Caco-2 (cell line): ENCODE measurements around the gene THEM4. TPM values are rescaled to one million over a fixed set of nuclear protein-coding genes. Genes with fewer than 3 reads are reported as not detected.

Experiments
- BruUV-seq: library from RNA; stranded (reverse); fragments of 400-500 nt; replicated peaks from 2 replicates; lab custom pipeline; 2021; lab: Mats Ljungman, UMichigan
- CTCF ChIA-PET: fragments of 300-600 bp; sonication (Branson Sonifier 250); formaldehyde crosslinking; loops from one replicate; lab custom pipeline; 2022; ENCODE audit warnings: antibody characterized with exemption; lab: Charles Lee
- POLR2A ChIA-PET: fragments of 300-600 bp; sonication (Branson Sonifier 250); formaldehyde crosslinking; loops from one replicate; lab custom pipeline; 2022; ENCODE audit warnings: antibody characterized with exemption; lab: Charles Lee
- DNase-seq, 2 experiments: peaks; one replicate each; pipeline versions ENCODE4 v3.0.0 to v3.0.0-alpha.2; 2020 to 2022
- H3K27me3 ChIP-seq: replicated peaks from 2 replicates; pipeline ENCODE4 v1.6.0; 2011; ENCODE audit warnings: low read length; ENCODE audit not compliant: control insufficient read depth, insufficient read depth
- H3K36me3 ChIP-seq: 2 replicates; pipeline ENCODE4 v1.5.1; 2011; ENCODE audit warnings: low read length; ENCODE audit not compliant: control insufficient read depth, insufficient read depth
- H3K4me1 ChIP-seq: fragments of 250-450 bp; sonication (Bioruptor Pico); 2 replicates; pipeline ENCODE4 v1.5.1; 2020; ENCODE audit warnings: mild to moderate bottlenecking
- H3K4me3 ChIP-seq: 2 replicates; pipeline ENCODE4 v1.5.1; 2011; ENCODE audit warnings: low read depth, mild to moderate bottlenecking, control low read depth, low read length
- H3K9me3 ChIP-seq: fragments of 250-450 bp; sonication (Bioruptor Pico); 2 replicates; pipeline ENCODE4 v1.5.1; 2020; ENCODE audit warnings: mild to moderate bottlenecking, moderate library complexity
- H3K27ac Mint-ChIP-seq: one replicate; pipeline ENCODE4 v1.8.0; 2022; ENCODE audit warnings: mixed read lengths; ENCODE audit not compliant: unreplicated experiment
- H3K27me3 Mint-ChIP-seq: one replicate; pipeline ENCODE4 v1.8.0; 2022; ENCODE audit warnings: mixed read lengths; ENCODE audit not compliant: insufficient read depth, unreplicated experiment
- H3K36me3 Mint-ChIP-seq: one replicate; pipeline ENCODE4 v1.8.0; 2022; ENCODE audit warnings: mild to moderate bottlenecking, mixed read lengths; ENCODE audit not compliant: insufficient read depth, unreplicated experiment
- H3K4me1 Mint-ChIP-seq: one replicate; pipeline ENCODE4 v1.8.0; 2022; ENCODE audit warnings: low read depth, mixed read lengths; ENCODE audit not compliant: unreplicated experiment
- H3K4me3 Mint-ChIP-seq: one replicate; pipeline ENCODE4 v1.8.0; 2022; ENCODE audit warnings: mild to moderate bottlenecking, moderate library complexity, mixed read lengths; ENCODE audit not compliant: unreplicated experiment
- H3K9me3 Mint-ChIP-seq: one replicate; pipeline ENCODE4 v1.8.0; 2022; ENCODE audit warnings: mixed read lengths; ENCODE audit not compliant: unreplicated experiment
- intact Hi-C: fragments of 100-400 bp; cut with micrococcal nuclease; formaldehyde crosslinking; loops from one replicate; pipeline ENCODE4 v1.10.0; 2022; ENCODE audit not compliant: unreplicated experiment
- total RNA-seq: library from RNA; stranded (reverse); gene quantifications from 2 replicates; pipeline ENCODE4 v1.2.3, GENCODE V29; 2022
- TF ChIP-seq, protein P1 (sequence below), 2 experiments: fragments of 200-600 bp in 1 of 2; IDR thresholded peaks; 1 replicate in 1 of 2; 2 replicates in 1 of 2; pipeline versions ENCODE4 v1.5.1 to v1.8.0; 2011 to 2022; ENCODE audit warnings: antibody characterized with exemption in 1 of 2, control low read depth in 1 of 2, inconsistent platforms in 1 of 2, low read depth in 1 of 2, low read length in 1 of 2, mild to moderate bottlenecking in 1 of 2, moderate library complexity in 1 of 2; ENCODE audit not compliant: insufficient read depth in 1 of 2, severe bottlenecking in 1 of 2, unreplicated experiment in 1 of 2

THEM4 gene
- total RNA-seq, 1 experiment from 2014 or later = 9.5 TPM

DNA sequence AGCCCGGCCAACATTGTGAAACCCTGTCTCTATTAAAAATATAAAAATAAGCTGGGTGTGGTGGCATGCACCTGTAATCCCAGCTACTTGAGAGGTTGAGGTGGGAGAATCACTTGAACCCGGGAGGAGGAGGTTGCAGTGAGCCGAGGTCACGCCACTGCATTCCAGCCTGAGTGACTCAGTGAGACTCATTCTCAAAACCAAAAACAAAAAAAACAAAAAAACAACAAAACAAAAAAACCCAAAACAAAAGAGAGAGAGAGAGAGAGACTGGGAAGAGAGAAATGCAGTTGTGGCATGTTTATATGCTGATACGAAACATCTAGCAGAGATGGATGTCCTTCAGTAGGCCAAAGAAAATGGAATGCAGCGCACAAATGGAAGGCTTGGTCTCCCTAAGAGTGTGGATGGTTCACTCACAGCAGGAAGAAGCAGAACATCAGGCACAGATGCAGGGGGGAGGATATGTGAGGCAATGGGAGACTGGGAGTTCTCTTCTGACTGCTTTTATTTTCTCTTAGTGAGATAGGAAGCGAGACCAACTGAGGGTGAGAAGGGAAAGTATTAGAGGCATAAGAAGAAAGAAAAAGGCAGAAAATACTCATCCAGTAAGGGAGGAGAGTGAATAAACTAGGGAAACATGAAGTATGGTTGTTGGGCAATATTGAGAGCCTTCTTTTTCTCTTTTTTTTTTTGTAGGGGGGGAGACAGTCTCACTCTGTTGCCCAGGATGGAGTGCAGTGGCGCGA lies 16.0 kb downstream of the THEM4 start:
- ChIA-PET POLR2A (no interaction called here), CTCF (no interaction called here)
- H3K4me3 ChIP-seq = no peak overlapping the region
- Mint-ChIP-seq H3K9me3 (no peaks in the 10 kb centered on the region), H3K36me3 (no peaks in the 10 kb centered on the region), H3K4me1 (peaks cover 6% of the 10 kb centered on the region), H3K4me3 (no peak overlapping the region), H3K27ac (no peak overlapping the region), H3K27me3 (no peaks in the 10 kb centered on the region)
- H3K27me3 ChIP-seq = no peaks in the 10 kb centered on the region
- H3K36me3 ChIP-seq = no peaks in the 10 kb centered on the region
- no peak for DNase-seq
- TF ChIP-seq, protein P1, sequence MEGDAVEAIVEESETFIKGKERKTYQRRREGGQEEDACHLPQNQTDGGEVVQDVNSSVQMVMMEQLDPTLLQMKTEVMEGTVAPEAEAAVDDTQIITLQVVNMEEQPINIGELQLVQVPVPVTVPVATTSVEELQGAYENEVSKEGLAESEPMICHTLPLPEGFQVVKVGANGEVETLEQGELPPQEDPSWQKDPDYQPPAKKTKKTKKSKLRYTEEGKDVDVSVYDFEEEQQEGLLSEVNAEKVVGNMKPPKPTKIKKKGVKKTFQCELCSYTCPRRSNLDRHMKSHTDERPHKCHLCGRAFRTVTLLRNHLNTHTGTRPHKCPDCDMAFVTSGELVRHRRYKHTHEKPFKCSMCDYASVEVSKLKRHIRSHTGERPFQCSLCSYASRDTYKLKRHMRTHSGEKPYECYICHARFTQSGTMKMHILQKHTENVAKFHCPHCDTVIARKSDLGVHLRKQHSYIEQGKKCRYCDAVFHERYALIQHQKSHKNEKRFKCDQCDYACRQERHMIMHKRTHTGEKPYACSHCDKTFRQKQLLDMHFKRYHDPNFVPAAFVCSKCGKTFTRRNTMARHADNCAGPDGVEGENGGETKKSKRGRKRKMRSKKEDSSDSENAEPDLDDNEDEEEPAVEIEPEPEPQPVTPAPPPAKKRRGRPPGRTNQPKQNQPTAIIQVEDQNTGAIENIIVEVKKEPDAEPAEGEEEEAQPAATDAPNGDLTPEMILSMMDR (IDR thresholded peaks at IDR 0.05; ENCODE audit: insufficient read depth in 1 of 2, low read depth in 1 of 2, low read length in 1 of 2, severe bottlenecking in 1 of 2, unreplicated experiment in 1 of 2) = no peak
- intact Hi-C loops = no loop called here
- H3K4me1 ChIP-seq = no peaks in the 10 kb centered on the region
- no TSS peak for BruUV-seq
- H3K9me3 ChIP-seq = no peaks in the 10 kb centered on the region

DNA sequence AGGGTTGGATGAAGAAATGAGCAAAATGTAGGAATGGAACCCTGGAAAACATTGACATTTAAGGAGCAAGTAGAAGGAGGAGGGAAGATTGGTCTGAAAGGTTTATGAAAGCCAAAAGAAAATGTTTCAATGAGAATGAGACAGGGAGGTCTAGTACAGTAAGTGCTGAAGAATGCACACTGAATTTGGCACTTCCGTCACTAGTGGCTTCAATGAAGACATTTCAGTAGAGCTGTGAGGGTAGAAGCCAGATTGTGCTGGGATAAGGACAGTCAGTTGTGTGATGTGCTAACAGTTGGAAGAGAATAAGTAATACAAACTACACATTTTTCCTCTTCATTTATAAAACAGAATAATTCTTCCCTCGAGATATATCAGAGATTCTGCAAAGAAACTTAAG lies 17.1 kb downstream of the THEM4 start:
- CTCF ChIA-PET = no interaction called here

GRCh38 chr1:151891512-151891911 lies 17.8 kb downstream of the THEM4 start:
- Mint-ChIP-seq H3K9me3 (no peaks in the 10 kb centered on the region), H3K4me1 (peaks cover 6% of the 10 kb centered on the region), H3K27ac (no peak overlapping the region), H3K36me3 (no peaks in the 10 kb centered on the region), H3K27me3 (no peaks in the 10 kb centered on the region), H3K4me3 (no peak overlapping the region)
- H3K4me3 ChIP-seq = no peak overlapping the region
- H3K9me3 ChIP-seq = peaks cover 3% of the 10 kb centered on the region; the same call in 1 of the 2 replicates
- no TSS peak for BruUV-seq
- no peaks in the 10 kb centered on the region for H3K36me3 ChIP-seq
- H3K27me3 ChIP-seq = no peaks in the 10 kb centered on the region
- intact Hi-C loops = no loop called here
- DNase-seq = no peak
- H3K4me1 ChIP-seq = no peaks in the 10 kb centered on the region
- TF ChIP-seq, protein P1 (IDR thresholded peaks at IDR 0.05; ENCODE audit: insufficient read depth in 1 of 2, low read depth in 1 of 2, low read length in 1 of 2, severe bottlenecking in 1 of 2, unreplicated experiment in 1 of 2) = no peak
- ChIA-PET CTCF (no interaction called here), POLR2A (no interaction called here)

More for the DNA sequence above, 17.1 kb downstream of the THEM4 start:
- TF ChIP-seq, protein P1 (IDR thresholded peaks at IDR 0.05; ENCODE audit: insufficient read depth in 1 of 2, low read depth in 1 of 2, low read length in 1 of 2, severe bottlenecking in 1 of 2, unreplicated experiment in 1 of 2) = no peak
- H3K4me3 Mint-ChIP-seq = no peak overlapping the region
- no peak overlapping the region for H3K4me3 ChIP-seq
- no peaks in the 10 kb centered on the region for H3K36me3 Mint-ChIP-seq
- no peak overlapping the region for H3K27ac Mint-ChIP-seq
- no peaks in the 10 kb centered on the region for H3K27me3 Mint-ChIP-seq
- no peaks in the 10 kb centered on the region for H3K36me3 ChIP-seq
- H3K4me1 Mint-ChIP-seq = peaks cover 6% of the 10 kb centered on the region
- no peak for DNase-seq
- H3K9me3 Mint-ChIP-seq = no peaks in the 10 kb centered on the region
- no peaks in the 10 kb centered on the region for H3K27me3 ChIP-seq
- BruUV-seq = no TSS peak
- POLR2A ChIA-PET = no interaction called here
- no peaks in the 10 kb centered on the region for H3K4me1 ChIP-seq
- intact Hi-C loops = no loop called here
- H3K9me3 ChIP-seq = no peaks in the 10 kb centered on the region
